NCI-H128 (cell line): Measurements from ENCODE around the gene XPA.
A peak's percentile ranks its signal among the peaks of the same experiment; 100 is the strongest.

Experiments used
- DNase-seq: peaks from one replicate; lab custom pipeline; 2025; ENCODE audit not compliant: unreplicated experiment; lab: John Stamatoyannopoulos, UW

Gene XPA

DNA sequence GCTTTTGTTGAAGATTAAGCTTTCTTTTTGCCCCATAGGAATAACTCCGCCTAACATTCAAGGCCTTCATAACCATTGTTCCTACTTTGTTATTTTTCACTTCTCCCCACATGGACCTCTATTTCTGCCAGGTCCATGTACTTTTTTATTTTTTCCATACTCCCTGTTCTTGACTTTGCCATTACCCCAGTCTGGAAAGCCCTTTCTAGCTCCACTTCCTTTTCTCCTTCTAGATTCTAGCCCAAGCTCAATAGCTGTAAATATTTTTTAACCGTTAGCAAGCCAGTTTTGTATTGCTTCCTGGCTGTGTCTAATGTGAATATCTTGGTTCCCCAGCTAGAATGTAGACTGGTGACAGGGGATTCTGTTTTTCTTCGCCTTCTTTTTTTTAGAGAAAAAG is 37.4 kb downstream of the XPA start:
- DNase-seq: no peak

DNA sequence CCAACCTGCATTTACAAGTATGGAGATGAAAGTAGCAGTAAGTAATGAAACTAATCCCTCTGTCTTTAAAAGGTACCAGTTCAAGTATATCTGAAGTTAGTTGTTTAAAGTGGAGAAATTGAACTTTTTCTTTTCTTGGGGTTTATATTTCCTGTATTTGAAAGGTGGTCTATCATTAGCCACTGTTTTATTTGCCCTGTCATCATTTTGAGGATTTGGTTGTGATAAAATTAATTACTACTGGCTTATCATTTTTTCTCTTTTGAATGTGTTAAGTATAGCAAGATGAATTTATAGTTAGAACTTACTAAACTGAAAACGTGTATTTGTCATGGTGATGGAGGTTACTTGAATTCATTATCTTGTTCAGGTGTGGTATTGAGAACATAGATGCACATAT is 38.4 kb downstream of the XPA start:
- no peak for DNase-seq

GRCh38 chr9:97651646-97652045 is 45.5 kb downstream of the XPA start:
- no peak for DNase-seq

DNA sequence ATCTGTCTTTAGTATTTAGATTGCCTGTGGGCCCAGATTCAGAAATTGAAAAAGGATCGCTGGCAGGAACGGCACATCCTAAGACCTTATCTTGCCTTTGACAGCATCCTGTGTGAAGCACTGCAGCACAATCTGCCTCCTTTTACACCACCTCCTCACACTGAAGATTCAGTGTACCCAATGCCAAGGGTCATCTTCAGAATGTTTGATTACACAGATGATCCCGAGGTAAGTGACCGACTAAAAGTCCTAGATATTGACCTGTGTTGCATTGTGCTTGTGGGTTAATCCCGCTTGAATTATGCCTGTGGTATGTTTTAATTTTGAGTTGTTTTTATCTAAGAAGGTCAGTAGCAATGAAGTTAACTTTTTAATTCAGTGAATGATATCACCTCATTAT is 49.1 kb downstream of the XPA start:
- DNase-seq: no peak

DNA sequence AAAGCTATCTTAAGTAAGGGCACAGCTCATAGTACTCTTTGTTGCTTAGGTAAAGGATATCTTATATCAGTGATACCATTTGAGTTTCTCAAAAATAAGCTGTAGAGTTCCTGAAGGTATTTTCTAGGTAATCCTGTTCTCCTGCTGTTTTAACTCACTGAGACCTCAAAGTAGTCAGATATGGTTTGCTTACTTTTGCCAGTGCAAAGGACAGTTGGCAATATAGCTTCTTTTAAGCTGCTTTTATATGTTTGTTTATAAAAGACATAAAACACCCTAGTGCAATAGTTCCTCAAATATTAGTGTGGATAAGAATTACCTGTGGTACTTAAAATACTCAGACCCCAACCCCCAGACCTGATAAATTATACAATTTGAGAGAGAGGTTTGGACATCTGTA is 51.4 kb downstream of the XPA start:
- no peak for DNase-seq

- DNase-seq: no peak
Observed at GRCh38 chr9:97640325-97640724, 56.8 kb downstream of the XPA start.

DNA sequence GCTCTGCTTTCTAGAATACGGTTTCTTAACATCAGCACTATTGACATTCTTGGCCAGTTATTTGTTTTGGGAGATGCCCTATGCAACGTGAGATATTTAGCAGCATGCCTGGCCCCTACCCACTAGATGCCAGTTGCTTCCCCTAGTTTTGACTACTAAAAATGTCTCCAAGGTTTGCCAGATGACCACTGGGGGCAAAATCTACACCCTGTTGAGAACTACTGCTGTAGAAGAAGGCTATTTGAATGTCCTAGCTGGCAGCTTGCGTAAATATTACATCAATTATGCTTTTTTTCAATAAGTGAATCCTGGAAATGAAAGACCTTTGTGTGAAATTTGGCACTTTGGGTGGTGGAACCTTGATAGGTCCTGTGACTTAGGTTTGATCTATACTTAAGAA is 58.5 kb downstream of the XPA start:
- no peak for DNase-seq

- DNase-seq: no peak
Observed at GRCh38 chr9:97636903-97637302, 60.2 kb downstream of the XPA start.

DNA sequence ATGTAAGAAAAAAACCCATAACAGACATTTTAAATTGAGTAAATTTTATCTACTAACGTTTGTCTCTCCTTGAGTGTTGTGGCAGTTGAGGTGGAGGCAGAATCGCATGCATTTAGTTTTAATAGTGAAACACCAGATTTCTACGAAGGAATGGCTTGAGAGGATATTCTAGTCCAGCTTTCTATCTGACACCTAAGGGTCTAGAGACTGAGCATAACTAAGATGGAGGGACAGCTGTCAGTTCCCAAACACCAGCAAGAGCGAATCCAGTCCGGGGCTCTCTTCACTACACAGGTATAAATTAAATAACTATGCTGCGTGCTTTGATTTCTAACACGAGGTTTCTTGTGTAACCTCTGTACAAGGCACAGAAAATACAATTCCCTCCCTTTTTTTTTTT is 62.1 kb downstream of the XPA start:
- no peak for DNase-seq

- no peak for DNase-seq
Observed at GRCh38 chr9:97633859-97634490, 63.2 kb downstream of the XPA start.

DNA sequence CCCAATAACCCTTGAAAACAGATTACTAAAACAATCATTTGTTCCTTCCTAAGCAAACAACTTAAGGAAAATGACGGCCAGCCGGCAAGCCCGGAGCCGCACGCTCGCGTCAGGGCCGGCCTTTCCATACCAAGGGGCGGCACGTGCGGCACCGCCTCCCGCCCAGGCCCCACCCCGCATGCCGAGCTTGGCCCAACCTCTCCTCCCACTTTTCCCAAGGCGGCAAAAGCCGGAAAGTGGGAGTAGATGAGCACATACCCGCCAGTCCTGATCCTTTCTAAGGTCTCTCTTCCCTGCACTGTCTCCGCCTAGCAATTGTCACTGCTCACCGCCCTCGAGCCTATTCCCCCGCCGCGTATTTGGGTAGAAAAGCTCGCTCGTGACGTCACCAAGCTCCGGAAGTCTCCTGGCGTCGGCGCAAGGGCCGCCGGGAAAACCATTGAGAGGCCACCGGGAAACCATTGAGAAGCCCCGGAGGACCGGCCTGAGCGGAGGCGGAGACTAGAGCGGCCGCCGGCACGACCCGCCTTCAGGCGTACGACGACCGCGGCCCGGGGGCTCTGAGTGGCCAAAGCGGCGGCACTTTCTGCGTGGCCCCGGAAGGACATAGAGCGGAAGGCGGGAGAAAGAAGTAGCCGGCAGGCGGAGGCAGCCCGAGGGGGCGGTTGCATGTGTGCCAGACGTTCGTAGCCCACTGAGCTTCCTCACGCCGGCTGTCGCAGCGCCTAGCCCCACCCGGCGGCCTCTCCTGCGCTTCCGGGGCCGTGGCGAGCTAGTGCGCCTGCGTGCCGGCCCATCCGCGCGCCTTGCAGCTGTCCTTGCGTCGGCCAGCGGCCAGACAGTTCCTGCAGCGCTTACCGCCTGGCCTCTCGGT is 63.9 kb downstream of the XPA start, which contains the start of the genes NCBP1 and TSTD2:
Gene NCBP1, plus strand, starts transcription at position 837 of the 874 bp plus-strand sequence. CDS start 61 bp downstream, outside the sequence.
Gene TSTD2, minus strand, starts transcription at position 384 of the 874 bp plus-strand sequence. CDS start 5,806 bp downstream, outside the sequence.
- peak; percentile 97 for DNase-seq

DNA sequence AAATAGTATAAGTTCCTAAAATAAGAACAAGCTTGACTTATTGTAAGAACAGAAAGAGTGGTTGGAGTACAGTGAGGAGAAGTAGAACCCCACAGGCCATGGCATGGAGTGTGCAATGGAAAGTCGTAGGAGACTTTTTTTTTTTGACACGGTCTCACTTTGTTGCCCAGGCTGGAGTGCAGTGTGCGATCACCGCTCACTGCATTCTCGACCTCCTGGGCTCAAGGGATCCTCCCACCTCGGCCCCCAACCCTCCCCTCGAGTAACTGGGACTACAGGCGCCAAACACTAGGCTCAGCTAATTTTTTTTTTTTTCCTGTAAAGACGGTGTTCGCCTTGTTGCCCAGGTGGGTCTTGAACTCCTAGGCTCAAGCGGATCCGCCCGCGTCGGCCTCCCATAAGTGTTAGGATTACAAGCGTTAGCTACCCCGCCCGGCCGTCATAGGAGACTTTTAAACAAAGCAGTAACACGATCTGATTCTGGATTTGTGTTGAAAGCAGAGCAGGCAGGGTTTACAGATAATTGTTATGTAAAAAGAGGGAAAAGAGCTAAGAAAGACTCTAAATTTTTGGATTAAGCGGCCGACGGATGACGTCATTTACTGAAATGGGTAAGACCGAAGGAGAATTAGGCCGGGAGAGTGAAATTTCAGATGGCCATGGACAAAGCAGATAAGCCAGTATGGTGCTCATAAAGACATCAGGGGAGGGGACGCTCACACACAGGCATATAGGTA is 64.7 kb downstream of the XPA start:
- peak; percentile 37 for DNase-seq

- no peak for DNase-seq
Observed at GRCh38 chr9:97630591-97630990, 66.5 kb downstream of the XPA start.

- DNase-seq: no peak
Observed at GRCh38 chr9:97629156-97629555, 68.0 kb downstream of the XPA start.

DNA sequence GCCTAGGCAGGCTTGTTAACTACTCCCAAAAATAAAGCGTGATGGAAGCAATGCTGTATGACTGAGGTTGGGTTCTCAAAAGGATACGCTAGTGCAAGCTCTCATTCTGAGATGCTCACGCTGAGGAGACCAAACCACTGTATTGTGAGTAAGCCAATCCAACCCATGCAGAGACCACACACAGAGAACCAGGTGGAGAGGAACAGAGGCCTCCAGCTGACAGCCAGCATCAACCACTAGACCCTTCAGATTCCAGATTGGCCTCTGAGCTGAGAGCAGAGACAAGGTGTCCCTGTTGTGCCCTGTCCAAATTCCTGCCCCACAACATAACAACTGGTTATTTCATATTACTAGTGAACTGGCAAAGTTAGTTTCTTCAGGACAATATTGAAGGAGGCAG is 68.5 kb downstream of the XPA start:
- DNase-seq: no peak

GRCh38 chr9:97627624-97628023 is 69.5 kb downstream of the XPA start:
- DNase-seq: no peak

- no peak for DNase-seq
Observed at GRCh38 chr9:97625620-97626019, 71.5 kb downstream of the XPA start.
